ENCODE data around the gene SLC18A3.

SLC18A3 gene

DNA sequence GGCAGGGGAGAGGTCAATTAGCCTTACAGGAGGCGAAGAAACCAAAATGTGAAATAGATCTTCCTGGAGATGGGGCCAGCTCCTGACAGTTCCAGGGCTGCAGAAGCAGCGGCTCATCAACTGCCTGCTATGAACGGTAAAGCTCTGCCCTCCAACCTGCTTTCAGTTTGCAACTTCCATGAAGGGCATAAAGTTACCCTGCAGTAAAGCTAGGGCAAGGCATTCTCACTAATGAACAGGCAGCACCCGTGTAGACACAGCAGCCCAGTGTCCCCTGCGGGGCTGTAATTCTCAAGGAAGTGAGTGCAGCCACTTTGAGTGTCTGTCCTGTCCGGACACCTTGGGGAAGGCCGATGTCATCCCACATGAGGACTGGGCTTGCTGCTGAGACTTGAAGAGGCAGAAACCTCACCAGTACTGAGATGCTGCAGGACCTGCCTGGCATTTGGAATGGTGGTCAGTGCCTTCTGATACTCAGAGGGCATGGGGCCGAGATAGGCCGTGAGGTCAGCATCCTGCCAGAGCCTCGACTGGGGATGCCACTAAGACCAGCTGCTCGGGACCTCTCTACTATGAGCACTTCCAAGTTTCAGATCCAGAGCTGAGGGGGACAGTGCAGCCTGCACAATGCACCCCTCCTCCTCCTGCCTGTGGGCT is 43.3 kb downstream of the SLC18A3 start:
- no peak for FAIRE-seq

- no peak for FAIRE-seq
Measured at GRCh38 chr10:49654036-49654693, 44.1 kb downstream of the SLC18A3 start.

- no peak for FAIRE-seq
Measured at GRCh38 chr10:49655099-49655498, 45.0 kb downstream of the SLC18A3 start.

DNA sequence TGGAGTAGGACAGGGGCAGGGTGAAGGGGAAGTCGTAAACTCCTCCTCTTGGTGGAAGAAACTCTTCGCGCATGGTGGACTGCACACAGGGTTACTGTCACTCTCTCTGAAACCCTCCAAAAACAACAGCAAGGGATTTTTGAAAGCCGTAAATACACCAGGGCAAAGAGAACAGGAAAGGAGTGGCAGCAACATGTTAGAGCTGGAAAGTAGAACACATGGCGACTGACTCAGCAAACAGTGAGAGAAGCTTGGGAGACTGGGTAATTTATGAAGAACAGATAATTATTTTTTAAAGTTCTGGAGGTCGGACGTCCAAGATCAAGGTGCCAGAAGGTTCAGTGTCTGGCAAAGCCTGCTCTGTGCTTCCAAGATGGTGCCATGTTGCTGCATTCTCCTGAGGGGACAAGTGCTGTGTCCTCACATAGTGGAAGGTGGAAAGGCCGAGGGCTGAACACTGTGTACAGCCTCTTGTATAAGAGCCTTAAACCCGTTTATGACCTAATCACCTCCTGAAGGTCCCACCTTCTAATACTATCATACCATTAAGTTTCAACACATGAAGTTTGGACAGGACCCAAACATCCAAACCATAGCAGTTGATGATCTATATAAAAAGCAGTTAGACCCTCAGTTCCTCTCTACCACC is 46.9 kb downstream of the SLC18A3 start:
- no peak for FAIRE-seq

- no peak for FAIRE-seq
Measured at GRCh38 chr10:49657606-49658005, 47.5 kb downstream of the SLC18A3 start.

GRCh38 chr10:49661140-49661856 is 51.2 kb downstream of the SLC18A3 start:
- no peak for FAIRE-seq

All from TTC549 (cell line).